Measurements from ENCODE around the gene LRCOL1.

Gene LRCOL1

GRCh38 chr12:132610866-132611602, 652 bp upstream of the LRCOL1 start:
- no peaks in the 10 kb centered on the region for H3K27me3 ChIP-seq (ENCODE audit: insufficient read depth, low read length, poor library complexity)
- no peaks in the 10 kb centered on the region for H4K20me1 ChIP-seq (ENCODE audit: insufficient read depth, low read length)

GRCh38 chr12:132608231-132609171, 1.9 kb downstream of the LRCOL1 start:
- Histone ChIP-seq H3K27ac (ENCODE audit: low read length) (no peak overlapping the region), H3K4me3 (ENCODE audit: low read depth in 1 of 2, low read length in 2 of 2) (no peak overlapping the region), H3K79me2 (ENCODE audit: insufficient read depth, low read length) (no peaks in the 10 kb centered on the region), H3K9me3 (ENCODE audit: insufficient read depth, low read length, severe bottlenecking) (no peaks in the 10 kb centered on the region), H3K27me3 (ENCODE audit: insufficient read depth, low read length, poor library complexity) (no peaks in the 10 kb centered on the region), H3K4me2 (ENCODE audit: insufficient read depth, low read length) (no peak overlapping the region), H3K4me1 (ENCODE audit: insufficient read depth, low read length) (no peaks in the 10 kb centered on the region), H3K9ac (ENCODE audit: low read depth, low read length) (no peak overlapping the region), H2AFZ (ENCODE audit: low read depth, low read length) (no peak overlapping the region), H4K20me1 (ENCODE audit: insufficient read depth, low read length) (no peaks in the 10 kb centered on the region; the same call in 1 of the 2 replicates), H3K36me3 (ENCODE audit: insufficient read depth, low read length) (no peaks in the 10 kb centered on the region)
- ATAC-seq (ENCODE audit: insufficient read depth, low read depth) (no peak), DNase-seq (no peak)
- TF ChIP-seq CTCF (IDR thresholded peaks at IDR 0.05; ENCODE audit: borderline replicate concordance, extremely low read depth, low read length, poor library complexity, severe bottlenecking) (no peak), EZH2 (IDR thresholded peaks at IDR 0.05; ENCODE audit: borderline replicate concordance, low read depth, low read length, severe bottlenecking) (no peak)

More at GRCh38 chr12:132610866-132611602, 652 bp upstream of the LRCOL1 start:
- Histone ChIP-seq H3K79me2 (ENCODE audit: insufficient read depth, low read length) (no peaks in the 10 kb centered on the region), H2AFZ (ENCODE audit: low read depth, low read length) (no peak overlapping the region), H3K9ac (ENCODE audit: low read depth, low read length) (no peak overlapping the region), H3K36me3 (ENCODE audit: insufficient read depth, low read length) (no peaks in the 10 kb centered on the region), H3K4me1 (ENCODE audit: insufficient read depth, low read length) (peaks cover 3% of the 10 kb centered on the region), H3K9me3 (ENCODE audit: insufficient read depth, low read length, severe bottlenecking) (no peaks in the 10 kb centered on the region), H3K4me2 (ENCODE audit: insufficient read depth, low read length) (no peak overlapping the region), H3K4me3 (ENCODE audit: low read depth in 1 of 2, low read length in 2 of 2) (no peak overlapping the region), H3K27ac (ENCODE audit: low read length) (no peak overlapping the region)
- no peak for ATAC-seq (ENCODE audit: insufficient read depth, low read depth)
- DNase-seq = no peak
- TF ChIP-seq EZH2 (IDR thresholded peaks at IDR 0.05; ENCODE audit: borderline replicate concordance, low read depth, low read length, severe bottlenecking) (no peak), CTCF (IDR thresholded peaks at IDR 0.05; ENCODE audit: borderline replicate concordance, extremely low read depth, low read length, poor library complexity, severe bottlenecking) (no peak)

- H3K79me2 ChIP-seq (ENCODE audit: insufficient read depth, low read length) = no peaks in the 10 kb centered on the region
- ATAC-seq (ENCODE audit: insufficient read depth, low read depth) (no peak), DNase-seq (no peak)
- H3K9me3 ChIP-seq (ENCODE audit: insufficient read depth, low read length, severe bottlenecking) = no peaks in the 10 kb centered on the region
- no peaks in the 10 kb centered on the region for H3K4me1 ChIP-seq (ENCODE audit: insufficient read depth, low read length)
- no peak overlapping the region for H2AFZ ChIP-seq (ENCODE audit: low read depth, low read length)
- H3K27ac ChIP-seq (ENCODE audit: low read length) = no peak overlapping the region
- H3K9ac ChIP-seq (ENCODE audit: low read depth, low read length) = no peak overlapping the region
- no peaks in the 10 kb centered on the region; the same call in 1 of the 2 replicates for H4K20me1 ChIP-seq (ENCODE audit: insufficient read depth, low read length)
- no peak overlapping the region for H3K4me3 ChIP-seq (ENCODE audit: low read depth in 1 of 2, low read length in 2 of 2)
- no peaks in the 10 kb centered on the region for H3K36me3 ChIP-seq (ENCODE audit: insufficient read depth, low read length)
- H3K4me2 ChIP-seq (ENCODE audit: insufficient read depth, low read length) = no peak overlapping the region
- TF ChIP-seq EZH2 (IDR thresholded peaks at IDR 0.05; ENCODE audit: borderline replicate concordance, low read depth, low read length, severe bottlenecking) (no peak), CTCF (IDR thresholded peaks at IDR 0.05; ENCODE audit: borderline replicate concordance, extremely low read depth, low read length, poor library complexity, severe bottlenecking) (no peak)
- H3K27me3 ChIP-seq (ENCODE audit: insufficient read depth, low read length, poor library complexity) = no peaks in the 10 kb centered on the region
Observed at GRCh38 chr12:132606927-132607326, 3.5 kb downstream of the LRCOL1 start.

Measured in DND-41 (cell line).